GM12891 (cell line): ENCODE results near the gene PLEKHG2.

Source experiments
- POLR2A ChIP-seq: IDR thresholded peaks from 2 replicates; pipeline ENCODE4 v1.6.1; 2011; ENCODE audit warnings: low read depth, low read length, control low read depth
- POLR2AphosphoS5 ChIP-seq: IDR thresholded peaks from 2 replicates; pipeline ENCODE4 v1.6.1; 2011; ENCODE audit warnings: low read depth, low read length, control low read depth

DNA sequence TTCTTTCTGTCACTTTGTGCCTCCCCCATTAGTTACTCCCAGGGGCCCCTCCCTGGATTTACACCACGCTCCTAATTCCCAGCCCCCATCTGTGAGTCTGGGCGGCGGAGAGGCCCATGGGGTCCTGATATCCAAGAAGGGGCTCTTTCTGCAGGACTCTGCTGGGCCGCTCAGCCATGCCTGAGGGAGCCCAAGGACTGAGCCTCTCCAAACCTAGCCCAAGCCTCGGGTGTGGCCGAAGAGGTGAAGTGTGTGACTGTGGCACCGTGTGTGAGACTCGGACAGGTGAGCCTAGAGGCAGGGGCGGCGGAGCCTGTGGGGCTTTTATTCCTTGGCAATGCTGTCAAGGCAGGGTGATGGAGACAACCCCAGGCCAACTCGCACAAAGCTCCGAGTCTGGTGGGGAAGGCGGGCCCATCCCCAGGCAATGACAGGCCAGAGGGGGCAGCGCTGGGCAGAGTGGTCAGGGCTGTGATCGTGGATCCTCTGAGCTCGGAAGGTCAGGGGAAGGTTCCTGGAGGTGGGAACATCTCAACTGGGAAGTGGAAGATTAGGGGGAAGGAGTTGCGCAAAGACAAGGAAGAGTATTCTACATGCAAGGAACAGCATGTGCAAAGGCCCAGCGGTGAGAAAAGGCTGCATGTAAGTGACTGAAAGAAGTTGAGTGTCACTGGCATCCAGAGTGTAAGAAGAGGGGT is 1.6 kb downstream of the PLEKHG2 start:
- TF ChIP-seq POLR2A (no peak; the same call in 1 of the 2 replicates), POLR2AphosphoS5 (no peak)
